Transverse colon (tissue), 4 donors: Measurements from ENCODE around the gene SMPD2. TPM values are rescaled to one million over a fixed set of nuclear protein-coding genes. Genes with fewer than 3 reads are reported as not detected.

Source experiments
- DNase-seq: peaks from one replicate; pipeline ENCODE4 v3.0.0-alpha.2; 2019
- H3K27ac ChIP-seq, 4 donors: fragments of 200-600 bp; sonication (generic); 2 replicates each; pipeline ENCODE4 v1.5.1; 2016 to 2018; ENCODE audit warnings: inconsistent platforms in 4 of 4
- H3K27me3 ChIP-seq: fragments of 200-600 bp; sonication (generic); 2 replicates; pipeline ENCODE4 v1.5.1; 2017; ENCODE audit warnings: inconsistent platforms
- H3K36me3 ChIP-seq, 4 donors: fragments of 200-600 bp; sonication (generic); 2 replicates each; pipeline ENCODE4 v1.5.1; 2017 to 2019; ENCODE audit warnings: inconsistent platforms in 4 of 4
- H3K4me1 ChIP-seq, 4 donors: fragments of 200-600 bp; sonication (generic); 2 replicates each; pipeline ENCODE4 v1.5.1; 2017 to 2020; ENCODE audit warnings: inconsistent platforms in 4 of 4
- H3K4me3 ChIP-seq, 4 donors: fragments of 200-600 bp; sonication (generic); 1 replicate in 1 of 4; 2 replicates in 3 of 4; pipeline versions ENCODE4 v1.5.1 to v1.6.1; 2017 to 2019; ENCODE audit warnings: inconsistent platforms in 4 of 4
- H3K9me3 ChIP-seq, 2 donors: fragments of 200-600 bp; sonication (generic); 2 replicates each; pipeline ENCODE4 v1.5.1; 2017 to 2019; ENCODE audit warnings: inconsistent platforms in 2 of 2
- CTCF ChIP-seq, 5 experiments: fragments of 200-600 bp in 3 of 5; fragments of 450-650 bp in 2 of 5; sonication (generic) in 3 of 5; IDR thresholded peaks; 1 replicate in 2 of 5; 2 replicates in 3 of 5; pipeline ENCODE4 v1.5.1; 2016 to 2017; ENCODE audit warnings: antibody characterized with exemption in 5 of 5, inconsistent platforms in 3 of 5, mild to moderate bottlenecking in 2 of 5, moderate library complexity in 1 of 5
- EP300 ChIP-seq: sonication (generic); formaldehyde crosslinking; IDR thresholded peaks from one replicate; pipeline ENCODE4 v1.6.1; 2017; ENCODE audit warnings: antibody characterized with exemption, low read depth
- POLR2A ChIP-seq: fragments of 450-650 bp; IDR thresholded peaks from one replicate; pipeline ENCODE4 v1.6.1; 2016; ENCODE audit warnings: antibody characterized with exemption, mild to moderate bottlenecking, moderate library complexity
- POLR2AphosphoS5 ChIP-seq, 3 donors: sonication (generic); formaldehyde crosslinking; IDR thresholded peaks; one replicate each; pipeline ENCODE4 v1.6.1; 2016; ENCODE audit warnings: antibody characterized with exemption in 3 of 3
- WGBS, 2 donors: methylation state at CpG; one replicate each; pipeline ENCODE4 v1.1.5; 2018; ENCODE audit warnings: low coverage in 1 of 2; 5-methylcytosine and 5-hydroxymethylcytosine counted together
- in situ Hi-C, 4 donors: fragments of 200-750 bp; cut with MboI; loops; one replicate each; pipeline versions ENCODE4 v1.15.0 to v1.15.1; 2017; ENCODE audit warnings: low sequenced_read_pairs in 3 of 4, low pct_ligation_motif_present in 1 of 4, low pct_unique_long_range_greater_than_20kb in 1 of 4
- intact Hi-C: fragments of 100-400 bp; cut with DNase I; formaldehyde crosslinking; loops from one replicate; pipeline ENCODE4 v1.15.1; 2023; ENCODE audit warnings: low total_unique reads
- total RNA-seq, 4 donors: library from RNA; depleted of rRNA; stranded (reverse); fragments of >200 nt; gene quantifications; one replicate each; pipeline ENCODE4 v1.1.0, GENCODE V29; 2016

The SMPD2 gene
- total RNA-seq, 4 donors from 2014 or later: 9.4 to 34.5 (median 30.3) TPM

GRCh38 chr6:109461733-109462526, 21.4 kb downstream of the SMPD2 start:
- no peak for DNase-seq
- Histone ChIP-seq H3K9me3 (no peaks in the 10 kb centered on the region), H3K27ac (no peak overlapping the region), H3K27me3 (no peaks in the 10 kb centered on the region), H3K36me3 (peaks cover 0 to 30% (median 8%) of the 10 kb centered on the region in 4 donors), H3K4me1 (peaks cover under 1 to 21% (median 8%) of the 10 kb centered on the region in 4 donors), H3K4me3 (no peak overlapping the region)
- in situ Hi-C loops: no loop called here
- TF ChIP-seq POLR2AphosphoS5 (IDR thresholded peaks at IDR 0.05) (no peak), EP300 (no peak), CTCF (IDR thresholded peaks at IDR 0.05) (no peak), POLR2A (no peak)
- 92% methylated on average over 1 of the region's 1 CpG; no CpG with 5 or more reads in 1 of the 2 donors for WGBS, 2 donors
- intact Hi-C loops: no loop called here

DNA sequence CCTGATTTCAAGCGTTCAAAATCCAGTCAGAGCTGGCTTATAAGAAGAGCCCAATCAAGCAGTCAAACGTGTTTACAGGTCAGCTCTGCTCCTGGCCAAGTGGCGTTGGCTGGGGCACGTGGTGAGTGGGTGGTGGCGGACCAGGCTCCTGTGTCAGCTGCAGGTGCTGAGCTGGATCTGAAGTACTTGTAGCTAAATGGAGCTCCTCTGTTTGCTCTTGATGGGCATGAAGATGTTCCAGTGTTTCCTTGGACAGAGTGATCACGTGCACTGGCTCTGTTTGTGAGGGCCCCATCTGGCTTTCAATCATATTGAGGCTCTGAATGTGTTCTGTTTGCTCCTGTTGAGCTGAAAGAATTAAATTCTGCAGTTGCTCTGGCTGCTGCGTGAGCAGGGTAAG, 25.2 kb downstream of the SMPD2 start:
- TF ChIP-seq POLR2A (no peak), CTCF (IDR thresholded peaks at IDR 0.05) (no peak), EP300 (no peak), POLR2AphosphoS5 (IDR thresholded peaks at IDR 0.05) (no peak)
- Histone ChIP-seq H3K4me1 (peaks cover 0 to 17% (median 4%) of the 10 kb centered on the region in 4 donors), H3K27ac (peak overlapping the region; percentile 29 to 71 (median 48)), H3K9me3 (no peaks in the 10 kb centered on the region), H3K4me3 (no peak overlapping the region), H3K27me3 (no peaks in the 10 kb centered on the region), H3K36me3 (peaks cover 0 to 36% (median 8%) of the 10 kb centered on the region in 4 donors)
- no peak for DNase-seq
- in situ Hi-C loops: no loop called here
- 70 to 74% methylated on average over 2 to 7 of the region's 7 CpGs for WGBS, 2 donors
- intact Hi-C loops: no loop called here

DNA sequence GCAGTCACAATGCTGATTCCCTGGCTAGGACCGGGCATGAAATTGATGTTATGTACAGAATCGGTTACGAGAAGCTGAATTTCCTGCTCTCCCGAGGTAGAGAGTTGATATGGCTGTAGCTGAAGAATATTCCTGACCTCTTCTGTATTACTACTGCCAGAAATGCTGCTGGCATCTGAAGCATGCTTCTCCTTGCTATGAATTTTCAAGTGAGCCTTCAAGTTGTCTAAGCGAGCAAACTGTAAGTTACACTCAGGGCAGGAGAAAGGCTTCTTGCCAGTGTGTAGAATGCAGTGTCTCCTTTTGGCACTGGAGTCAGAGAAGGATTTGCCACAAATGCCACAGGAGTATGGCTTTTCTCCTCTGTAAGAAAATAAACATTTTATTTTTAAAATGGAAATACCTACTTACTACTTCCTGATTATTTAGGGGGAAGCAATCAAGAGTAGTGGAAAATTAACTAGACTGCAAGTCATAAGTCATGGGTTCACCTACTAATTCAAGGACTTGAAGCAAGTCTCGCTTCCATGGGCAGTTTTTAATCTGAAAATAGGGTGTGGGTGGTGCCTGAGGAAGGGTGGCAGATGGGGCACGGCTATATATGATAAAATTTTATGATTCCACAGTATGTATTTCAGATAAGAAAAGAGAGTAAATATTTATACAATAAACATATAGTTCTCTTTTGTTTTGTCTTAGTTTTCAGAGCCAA, 25.8 kb downstream of the SMPD2 start:
- no peaks in the 10 kb centered on the region for H3K9me3 ChIP-seq
- no peak for DNase-seq
- TF ChIP-seq CTCF (IDR thresholded peaks at IDR 0.05): no peak
- no peak for TF ChIP-seq EP300
- TF ChIP-seq POLR2AphosphoS5 (IDR thresholded peaks at IDR 0.05): no peak
- no peak for TF ChIP-seq POLR2A
- in situ Hi-C loops (no loop called here), intact Hi-C loops (no loop called here)
- H3K36me3 ChIP-seq: peaks cover 0 to 34% (median 7%) of the 10 kb centered on the region in 4 donors
- 68 to 71% methylated on average over 6 to 7 of the region's 7 CpGs for WGBS, 2 donors
- H3K27me3 ChIP-seq: no peaks in the 10 kb centered on the region
- H3K4me1 ChIP-seq: peaks cover 0 to 17% (median 4%) of the 10 kb centered on the region in 4 donors
- no peak overlapping the region for H3K4me3 ChIP-seq
- peak overlapping the region; percentile 29 to 71 (median 48) for H3K27ac ChIP-seq

GRCh38 chr6:109467696-109468095, 27.2 kb downstream of the SMPD2 start:
- Histone ChIP-seq H3K27me3 (no peaks in the 10 kb centered on the region), H3K36me3 (peaks cover 0 to 27% (median 6%) of the 10 kb centered on the region in 4 donors), H3K9me3 (no peaks in the 10 kb centered on the region), H3K27ac (no peak overlapping the region), H3K4me1 (peaks cover 0 to 17% (median 4%) of the 10 kb centered on the region in 4 donors), H3K4me3 (no peak overlapping the region)
- DNase-seq: no peak
- in situ Hi-C loops (no loop called here), intact Hi-C loops (no loop called here)
- no peak for TF ChIP-seq CTCF (IDR thresholded peaks at IDR 0.05)
- TF ChIP-seq EP300: no peak
- TF ChIP-seq POLR2A: no peak
- TF ChIP-seq POLR2AphosphoS5 (IDR thresholded peaks at IDR 0.05): no peak
- 78% methylated on average over 5 to 6 of the region's 6 CpGs for WGBS, 2 donors
